ENCODE results near the gene DCP1A. TPM values are rescaled to one million over a fixed set of nuclear protein-coding genes. Genes with fewer than 3 reads are reported as not detected.

Gene DCP1A
- total RNA-seq, 1 donor from 2014 or later, result 44.3 TPM

- intact Hi-C loops (cut with micrococcal nuclease), result no loop called here
- peak overlapping the region; percentile 25 for H3K27ac Mint-ChIP-seq
- H3K36me3 Mint-ChIP-seq (ENCODE audit: low read depth), result peaks cover 64% of the 10 kb centered on the region
Measured at GRCh38 chr3:53236112-53236841, 111.1 kb downstream of the DCP1A start.

GRCh38 chr3:53235545-53235944 lies 111.8 kb downstream of the DCP1A start:
- intact Hi-C loops (cut with micrococcal nuclease), result no loop called here
- no peaks in the 10 kb centered on the region for H3K27me3 Mint-ChIP-seq (ENCODE audit: low read depth)
- peaks cover 7% of the 10 kb centered on the region for H3K4me1 Mint-ChIP-seq (ENCODE audit: low read depth)
- peak overlapping the region; percentile 42 for H3K27ac Mint-ChIP-seq
- DNase-seq (ENCODE audit: low spot score), result no peak
- H3K36me3 Mint-ChIP-seq (ENCODE audit: low read depth), result peaks cover 65% of the 10 kb centered on the region
- H3K4me3 Mint-ChIP-seq (ENCODE audit: low read depth), result no peak overlapping the region
- H3K9me3 Mint-ChIP-seq, result no peaks in the 10 kb centered on the region

More at GRCh38 chr3:53236112-53236841, 111.1 kb downstream of the DCP1A start:
- Mint-ChIP-seq H3K4me1 (ENCODE audit: low read depth) (peaks cover 7% of the 10 kb centered on the region), H3K27me3 (ENCODE audit: low read depth) (no peaks in the 10 kb centered on the region), H3K9me3 (no peaks in the 10 kb centered on the region), H3K4me3 (ENCODE audit: low read depth) (no peak overlapping the region)
- no peak for DNase-seq (ENCODE audit: low spot score)

GRCh38 chr3:53234841-53235232 lies 112.5 kb downstream of the DCP1A start:
- intact Hi-C loops (cut with micrococcal nuclease), result no loop called here
- no peaks in the 10 kb centered on the region for H3K27me3 Mint-ChIP-seq (ENCODE audit: low read depth)
- H3K27ac Mint-ChIP-seq, result no peak overlapping the region
- H3K9me3 Mint-ChIP-seq, result no peaks in the 10 kb centered on the region
- no peak for DNase-seq (ENCODE audit: low spot score)
- H3K36me3 Mint-ChIP-seq (ENCODE audit: low read depth), result peaks cover 64% of the 10 kb centered on the region
- H3K4me1 Mint-ChIP-seq (ENCODE audit: low read depth), result peaks cover 7% of the 10 kb centered on the region
- no peak overlapping the region for H3K4me3 Mint-ChIP-seq (ENCODE audit: low read depth)

- H3K27me3 Mint-ChIP-seq (ENCODE audit: low read depth), result no peaks in the 10 kb centered on the region
- peaks cover 7% of the 10 kb centered on the region for H3K4me1 Mint-ChIP-seq (ENCODE audit: low read depth)
- no peak for DNase-seq (ENCODE audit: low spot score)
- H3K27ac Mint-ChIP-seq, result no peak overlapping the region
- peaks cover 64% of the 10 kb centered on the region for H3K36me3 Mint-ChIP-seq (ENCODE audit: low read depth)
- H3K4me3 Mint-ChIP-seq (ENCODE audit: low read depth), result no peak overlapping the region
- intact Hi-C loops (cut with micrococcal nuclease), result no loop called here
- no peaks in the 10 kb centered on the region for H3K9me3 Mint-ChIP-seq
Measured at GRCh38 chr3:53234130-53234840, 113.1 kb downstream of the DCP1A start.

Other genes starting within 250 kb of the DCP1A start
- gene RFT1, start 217.1 kb downstream of the DCP1A start, total RNA-seq, result 36.4 and 38.8 TPM in 2 replicates
- 30.6 and 31.7 TPM in 2 replicates for gene PRKCD, start 186.3 kb downstream of the DCP1A start, total RNA-seq
- gene TKT, start 91.5 kb downstream of the DCP1A start, total RNA-seq, result 363 and 374 TPM in 2 replicates
- 7.7 and 9.3 TPM in 2 replicates for gene CACNA1D, start 147.1 kb upstream of the DCP1A start, total RNA-seq

Measured in activated T-helper 2 cell treated with anti-CD3 and anti-CD28 coated beads, Interferon-gamma antibody, Interleukin-2, Interleukin-4, amounts not matched to agents 10 μg/mL and 5 μg/mL and 100 μg/mL, durations not matched to agents 14 hours and 24 hours and 36 hours (primary cell).